Mesothelial cell of epicardium (in vitro differentiated cells): ENCODE data around the gene LHFPL6. TPM values are rescaled to one million over a fixed set of nuclear protein-coding genes. Genes with fewer than 3 reads are reported as not detected.

Source experiments
- DNase-seq, 2 experiments: peaks; one replicate each; pipeline ENCODE4 v3.0.0; 2021; ENCODE audit warnings: low spot score in 2 of 2; ENCODE audit not compliant: unreplicated experiment in 2 of 2
- H3K27ac Mint-ChIP-seq: 2 replicates; pipeline ENCODE4 v1.8.0; 2021; ENCODE audit warnings: mixed read lengths
- H3K27me3 Mint-ChIP-seq: 2 replicates; pipeline ENCODE4 v1.8.0; 2021; ENCODE audit warnings: low read depth, mixed read lengths
- H3K36me3 Mint-ChIP-seq: 2 replicates; pipeline ENCODE4 v1.8.0; 2021; ENCODE audit warnings: mixed read lengths
- H3K4me1 Mint-ChIP-seq: 2 replicates; pipeline ENCODE4 v1.8.0; 2021; ENCODE audit warnings: mixed read lengths
- H3K4me3 Mint-ChIP-seq: 2 replicates; pipeline ENCODE4 v1.8.0; 2021; ENCODE audit warnings: mild to moderate bottlenecking, moderate library complexity, mixed read lengths
- H3K9me3 Mint-ChIP-seq: 2 replicates; pipeline ENCODE4 v1.8.0; 2021; ENCODE audit warnings: mixed read lengths
- total RNA-seq: library from RNA; stranded (reverse); gene quantifications from 3 replicates; pipeline ENCODE4 v1.2.1, GENCODE V29; 2021
- TF ChIP-seq, protein P1 (sequence below): fragments of 200-600 bp; sonication (generic); IDR thresholded peaks from one replicate; pipeline ENCODE4 v1.5.0; 2021; ENCODE audit warnings: antibody characterized with exemption; ENCODE audit not compliant: unreplicated experiment

The LHFPL6 gene
- total RNA-seq, 1 donor from 2014 or later: 18.2 TPM

DNA sequence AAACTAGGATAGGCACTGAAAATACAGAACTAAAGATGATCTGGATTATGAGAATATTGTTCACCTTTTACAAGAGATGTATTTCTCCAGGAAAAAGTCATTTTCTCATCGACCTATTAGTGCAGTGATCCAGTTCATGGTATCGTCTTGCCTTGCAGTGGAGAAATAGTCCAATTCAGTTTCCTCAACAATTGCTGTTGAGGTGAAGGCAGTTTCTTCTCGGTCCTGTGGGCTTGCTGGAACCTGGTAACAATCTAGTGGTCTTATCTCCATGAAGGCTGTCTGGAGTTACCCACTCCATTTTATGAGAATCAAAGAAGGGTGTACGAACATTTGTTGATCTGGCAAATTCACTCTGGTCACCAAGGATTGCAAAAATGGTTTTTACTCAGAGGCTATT is 266.8 kb downstream of the LHFPL6 start:
- Mint-ChIP-seq H3K4me1 (no peaks in the 10 kb centered on the region), H3K9me3 (peaks cover 14% of the 10 kb centered on the region), H3K27me3 (no peaks in the 10 kb centered on the region), H3K4me3 (no peak overlapping the region), H3K36me3 (peaks cover 3% of the 10 kb centered on the region), H3K27ac (no peak overlapping the region)
- TF ChIP-seq, protein P1, sequence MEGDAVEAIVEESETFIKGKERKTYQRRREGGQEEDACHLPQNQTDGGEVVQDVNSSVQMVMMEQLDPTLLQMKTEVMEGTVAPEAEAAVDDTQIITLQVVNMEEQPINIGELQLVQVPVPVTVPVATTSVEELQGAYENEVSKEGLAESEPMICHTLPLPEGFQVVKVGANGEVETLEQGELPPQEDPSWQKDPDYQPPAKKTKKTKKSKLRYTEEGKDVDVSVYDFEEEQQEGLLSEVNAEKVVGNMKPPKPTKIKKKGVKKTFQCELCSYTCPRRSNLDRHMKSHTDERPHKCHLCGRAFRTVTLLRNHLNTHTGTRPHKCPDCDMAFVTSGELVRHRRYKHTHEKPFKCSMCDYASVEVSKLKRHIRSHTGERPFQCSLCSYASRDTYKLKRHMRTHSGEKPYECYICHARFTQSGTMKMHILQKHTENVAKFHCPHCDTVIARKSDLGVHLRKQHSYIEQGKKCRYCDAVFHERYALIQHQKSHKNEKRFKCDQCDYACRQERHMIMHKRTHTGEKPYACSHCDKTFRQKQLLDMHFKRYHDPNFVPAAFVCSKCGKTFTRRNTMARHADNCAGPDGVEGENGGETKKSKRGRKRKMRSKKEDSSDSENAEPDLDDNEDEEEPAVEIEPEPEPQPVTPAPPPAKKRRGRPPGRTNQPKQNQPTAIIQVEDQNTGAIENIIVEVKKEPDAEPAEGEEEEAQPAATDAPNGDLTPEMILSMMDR: no peak
- no peak for DNase-seq

DNA sequence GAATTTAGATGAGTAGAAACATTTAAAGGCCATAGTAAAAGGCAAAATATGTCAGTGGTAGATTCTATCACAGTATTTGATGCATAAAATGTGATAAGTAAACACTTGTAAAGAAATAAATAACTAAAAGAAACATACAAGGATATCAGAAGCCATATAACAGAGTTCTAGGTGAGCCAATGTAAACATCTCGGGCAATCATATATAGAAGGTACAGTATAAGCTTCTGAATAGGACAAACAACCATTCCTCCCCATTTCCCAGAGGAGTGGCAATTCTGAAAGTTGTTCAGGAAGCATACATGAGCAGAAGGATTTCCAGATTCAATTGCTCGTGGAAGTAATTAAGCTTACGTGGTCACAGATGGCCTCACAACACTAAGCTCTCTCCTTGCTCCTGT is 267.3 kb downstream of the LHFPL6 start:
- Mint-ChIP-seq H3K27me3 (no peaks in the 10 kb centered on the region), H3K4me3 (no peak overlapping the region), H3K36me3 (peaks cover 3% of the 10 kb centered on the region), H3K27ac (no peak overlapping the region), H3K9me3 (peaks cover 16% of the 10 kb centered on the region), H3K4me1 (no peaks in the 10 kb centered on the region)
- no peak for DNase-seq
- TF ChIP-seq, protein P1: no peak

DNA sequence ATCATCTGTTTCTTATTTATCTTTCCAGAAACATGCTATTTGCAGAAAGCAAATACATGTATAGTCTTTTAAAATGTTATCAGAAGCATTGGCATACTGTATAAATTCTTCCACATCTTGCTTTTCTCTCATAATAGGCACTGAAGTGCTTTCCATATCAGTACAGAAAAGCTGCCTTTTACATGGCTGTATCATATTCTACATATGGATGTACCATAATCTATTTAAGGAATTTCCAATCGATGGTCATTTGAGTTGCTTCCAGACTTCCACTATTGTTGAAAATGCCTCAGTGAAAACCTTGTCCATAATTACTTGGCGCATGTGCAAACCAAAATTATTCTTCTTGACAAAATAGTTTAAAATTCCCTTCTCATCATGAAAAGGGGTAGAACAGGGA is 272.5 kb downstream of the LHFPL6 start:
- Mint-ChIP-seq H3K4me1 (peaks cover 5% of the 10 kb centered on the region), H3K27me3 (no peaks in the 10 kb centered on the region), H3K36me3 (peaks cover 3% of the 10 kb centered on the region), H3K27ac (no peak overlapping the region), H3K4me3 (no peak overlapping the region), H3K9me3 (peaks cover 24% of the 10 kb centered on the region)
- TF ChIP-seq, protein P1: no peak
- DNase-seq: no peak

- no peak overlapping the region for H3K27ac Mint-ChIP-seq
- peaks cover 24% of the 10 kb centered on the region for H3K9me3 Mint-ChIP-seq
- peaks cover 5% of the 10 kb centered on the region for H3K4me1 Mint-ChIP-seq
- TF ChIP-seq, protein P1: no peak
- no peak overlapping the region for H3K4me3 Mint-ChIP-seq
- peaks cover 3% of the 10 kb centered on the region for H3K36me3 Mint-ChIP-seq
- DNase-seq: no peak
- no peaks in the 10 kb centered on the region for H3K27me3 Mint-ChIP-seq
Measured at GRCh38 chr13:39329182-39329639, 273.8 kb downstream of the LHFPL6 start.

DNA sequence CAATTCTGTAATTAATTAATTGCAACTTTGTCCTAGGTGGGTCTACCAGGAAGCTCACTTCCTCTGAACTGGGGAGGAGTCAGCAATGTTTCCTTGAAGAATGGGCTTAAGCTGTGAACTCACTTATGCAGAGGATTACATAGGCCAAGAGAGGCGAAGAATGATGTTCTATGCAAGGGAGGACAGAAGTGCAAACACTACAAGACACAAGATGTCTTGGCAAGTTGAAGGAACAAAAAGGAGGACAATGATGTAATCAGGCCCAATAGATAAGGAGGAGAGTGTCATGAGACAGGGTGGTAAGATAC is 275.9 kb downstream of the LHFPL6 start:
- Mint-ChIP-seq H3K4me1 (peaks cover 12% of the 10 kb centered on the region), H3K9me3 (peaks cover 17% of the 10 kb centered on the region), H3K4me3 (no peak overlapping the region), H3K27me3 (peaks cover 2% of the 10 kb centered on the region), H3K27ac (no peak overlapping the region), H3K36me3 (no peaks in the 10 kb centered on the region)
- no peak for DNase-seq
- TF ChIP-seq, protein P1: no peak
